Endometrium (tissue), 2 donors: ENCODE measurements around the gene MROH2B.

Source experiments
- FAIRE-seq: peaks from 2 replicates; lab custom pipeline; 2012; peaks lifted over from hg19 to GRCh38; lab: Jason Lieb, UNC
- donor health status: control.
- donor health status: control.

The MROH2B gene

GRCh38 chr5:40972434-40972833 lies 98.7 kb downstream of the MROH2B start:
- no peak for FAIRE-seq

- FAIRE-seq: no peak
These were observed 108.8 kb downstream of the MROH2B start for GRCh38 chr5:40962207-40962955.

- no peak for FAIRE-seq
These were observed 111.1 kb downstream of the MROH2B start for GRCh38 chr5:40960037-40960436.

- no peak for FAIRE-seq
These were observed 112.3 kb downstream of the MROH2B start for GRCh38 chr5:40958811-40959210.

GRCh38 chr5:40957048-40957447 lies 114.1 kb downstream of the MROH2B start:
- FAIRE-seq: no peak

GRCh38 chr5:40955313-40955712 lies 115.8 kb downstream of the MROH2B start:
- no peak for FAIRE-seq
